H9 (cell line): ENCODE data around the gene HHEX. TPM values are rescaled to one million over a fixed set of nuclear protein-coding genes. Genes with fewer than 3 reads are reported as not detected.

Experiments used
- DNase-seq: peaks from one replicate; pipeline ENCODE4 v3.0.0-alpha.2; 2017
- H2AFZ ChIP-seq: one replicate; pipeline ENCODE4 v1.6.1; 2013; ENCODE audit warnings: mild to moderate bottlenecking, low read length, control low read depth, moderate library complexity
- H2AK5ac ChIP-seq: 2 replicates; pipeline ENCODE4 v1.6.1; 2013; ENCODE audit warnings: low read length, control low read depth, mixed read lengths; ENCODE audit not compliant: insufficient read length
- H2BK120ac ChIP-seq: one replicate; pipeline ENCODE4 v1.6.1; 2013; ENCODE audit warnings: low read depth, mild to moderate bottlenecking, low read length, control low read depth, inconsistent platforms; ENCODE audit not compliant: poor library complexity, severe bottlenecking
- H2BK12ac ChIP-seq: 2 replicates; pipeline ENCODE4 v1.6.1; 2013; ENCODE audit warnings: low read length, control low read depth, mixed read lengths, low read depth; ENCODE audit not compliant: insufficient read length
- H2BK15ac ChIP-seq: 2 replicates; pipeline ENCODE4 v1.6.1; 2013; ENCODE audit warnings: low read depth, low read length, control low read depth
- H2BK20ac ChIP-seq: one replicate; pipeline ENCODE4 v1.6.1; 2013; ENCODE audit warnings: low read depth, mild to moderate bottlenecking, low read length, control low read depth, inconsistent platforms; ENCODE audit not compliant: poor library complexity, severe bottlenecking
- H2BK5ac ChIP-seq: 2 replicates; pipeline ENCODE4 v1.6.1; 2013; ENCODE audit warnings: low read length, control low read depth, mixed read lengths; ENCODE audit not compliant: insufficient read length
- H3K14ac ChIP-seq: 2 replicates; pipeline ENCODE4 v1.6.1; 2013; ENCODE audit warnings: low read length, control low read depth; ENCODE audit not compliant: insufficient read depth
- H3K18ac ChIP-seq: 2 replicates; pipeline ENCODE4 v1.6.1; 2013; ENCODE audit warnings: low read depth, mild to moderate bottlenecking, mixed read lengths, low read length, control low read depth; ENCODE audit not compliant: insufficient read length
- H3K23ac ChIP-seq: 2 replicates; pipeline ENCODE4 v1.6.1; 2013; ENCODE audit warnings: low read length, control low read depth, mixed read lengths, low read depth; ENCODE audit not compliant: insufficient read length
- H3K23me2 ChIP-seq: 2 replicates; pipeline ENCODE4 v1.6.1; 2013; ENCODE audit warnings: low read depth, mild to moderate bottlenecking, mixed read lengths, low read length, control low read depth; ENCODE audit not compliant: insufficient read length, poor library complexity, severe bottlenecking
- H3K27ac ChIP-seq: 2 replicates; pipeline ENCODE4 v1.5.1; 2013; ENCODE audit warnings: low read length, control low read depth, mixed read lengths, low read depth; ENCODE audit not compliant: insufficient read length
- H3K27me3 ChIP-seq: 2 replicates; pipeline ENCODE4 v1.6.1; 2013; ENCODE audit warnings: low read length, control low read depth, inconsistent platforms; ENCODE audit not compliant: insufficient read depth
- H3K4ac ChIP-seq: 2 replicates; pipeline ENCODE4 v1.6.1; 2013; ENCODE audit warnings: low read depth, mild to moderate bottlenecking, control low read depth, inconsistent platforms, low read length, moderate library complexity
- H3K4me1 ChIP-seq: 2 replicates; pipeline ENCODE4 v1.6.1; 2013; ENCODE audit warnings: low read length, control low read depth, inconsistent platforms; ENCODE audit not compliant: insufficient read depth
- H3K4me2 ChIP-seq: 2 replicates; pipeline ENCODE4 v1.6.1; 2013; ENCODE audit warnings: low read length, control low read depth, mixed read lengths; ENCODE audit not compliant: insufficient read length, insufficient read depth
- H3K56ac ChIP-seq: 2 replicates; pipeline ENCODE4 v1.6.1; 2013; ENCODE audit warnings: low read depth, mild to moderate bottlenecking, mixed read lengths, low read length, control low read depth; ENCODE audit not compliant: insufficient read length
- H3K79me1 ChIP-seq: 2 replicates; pipeline ENCODE4 v1.6.1; 2013; ENCODE audit warnings: low read depth, mild to moderate bottlenecking, moderate library complexity, low read length, control low read depth, inconsistent platforms; ENCODE audit not compliant: insufficient read depth, poor library complexity, severe bottlenecking
- H3K79me2 ChIP-seq: 2 replicates; pipeline ENCODE4 v1.6.1; 2013; ENCODE audit warnings: low read length, control low read depth, inconsistent platforms; ENCODE audit not compliant: insufficient read depth
- H3K9ac ChIP-seq: 2 replicates; pipeline ENCODE4 v1.6.1; 2013; ENCODE audit warnings: low read length, control low read depth, mixed read lengths; ENCODE audit not compliant: insufficient read length; ENCODE audit errors: extremely low read depth
- H3K9me3 ChIP-seq: one replicate; pipeline ENCODE4 v1.6.1; 2013; ENCODE audit warnings: low read depth, low read length, inconsistent platforms; ENCODE audit not compliant: control insufficient read depth
- H3T11ph ChIP-seq: one replicate; pipeline ENCODE4 v1.6.1; 2013; ENCODE audit warnings: mild to moderate bottlenecking, low read length, control low read depth, inconsistent platforms
- H4K20me1 ChIP-seq: one replicate; pipeline ENCODE4 v1.6.1; 2013; ENCODE audit not compliant: control insufficient read depth, insufficient read length, insufficient read depth
- H4K5ac ChIP-seq: 2 replicates; pipeline ENCODE4 v1.6.1; 2013; ENCODE audit warnings: low read depth, mild to moderate bottlenecking, mixed read lengths, low read length, control low read depth; ENCODE audit not compliant: insufficient read length
- H4K8ac ChIP-seq: replicated peaks from 2 replicates; pipeline ENCODE4 v1.6.1; 2013; ENCODE audit warnings: low read length, control low read depth, mixed read lengths, low read depth; ENCODE audit not compliant: insufficient read length
- H4K91ac ChIP-seq: 2 replicates; pipeline ENCODE4 v1.6.1; 2013; ENCODE audit warnings: low read depth, mild to moderate bottlenecking, moderate library complexity, mixed read lengths, low read length, control low read depth; ENCODE audit not compliant: insufficient read length
- H3K27ac Mint-ChIP-seq, 3 experiments: 2 replicates in 2 of 3; 3 replicates in 1 of 3; pipeline ENCODE4 v1.8.0; 2020 to 2021; ENCODE audit warnings: mixed read lengths in 3 of 3, mild to moderate bottlenecking in 1 of 3, moderate library complexity in 1 of 3
- H3K27me3 Mint-ChIP-seq: 2 replicates; pipeline ENCODE4 v1.8.0; 2021; ENCODE audit warnings: low read depth, mild to moderate bottlenecking, moderate library complexity, mixed read lengths
- H3K36me3 Mint-ChIP-seq, 3 experiments: 2 replicates in 2 of 3; 3 replicates in 1 of 3; pipeline ENCODE4 v1.8.0; 2020 to 2021; ENCODE audit warnings: low read depth in 3 of 3, mixed read lengths in 3 of 3; ENCODE audit not compliant: insufficient read depth in 1 of 3
- H3K4me1 Mint-ChIP-seq, 2 experiments: 2 replicates each; pipeline ENCODE4 v1.8.0; 2020; ENCODE audit warnings: mixed read lengths in 2 of 2
- H3K4me3 Mint-ChIP-seq, 2 experiments: 2 replicates in 1 of 2; 3 replicates in 1 of 2; pipeline ENCODE4 v1.8.0; 2020 to 2021; ENCODE audit warnings: mild to moderate bottlenecking in 2 of 2, mixed read lengths in 2 of 2, moderate library complexity in 1 of 2
- H3K9me3 Mint-ChIP-seq, 2 experiments: 2 replicates in 1 of 2; 3 replicates in 1 of 2; pipeline ENCODE4 v1.8.0; 2020; ENCODE audit warnings: mild to moderate bottlenecking in 2 of 2, mixed read lengths in 2 of 2, moderate library complexity in 1 of 2
- CTCF ChIP-seq: fragments of 200-600 bp; sonication (generic); conservative IDR thresholded peaks from 3 replicates; pipeline ENCODE4 v1.8.0; 2021; ENCODE audit warnings: antibody characterized with exemption, mild to moderate bottlenecking
- WGBS: extraction: QIAGEN DNeasy Blood & Tissue Kit; methylation state at CpG from one replicate; pipeline ENCODE4 v1.1.7; 2013; ENCODE audit warnings: missing lambda C conversion rate, low lambda C conversion rate, mixed read lengths; ENCODE audit not compliant: insufficient read length; ENCODE audit errors: extremely low coverage; 5-methylcytosine and 5-hydroxymethylcytosine counted together
- total RNA-seq: library from RNA; stranded (reverse); gene quantifications from 2 replicates; pipeline ENCODE4 v1.2.1, GENCODE V29; 2021

The HHEX gene
- total RNA-seq, 1 experiment from 2014 or later = 2.2 TPM

DNA sequence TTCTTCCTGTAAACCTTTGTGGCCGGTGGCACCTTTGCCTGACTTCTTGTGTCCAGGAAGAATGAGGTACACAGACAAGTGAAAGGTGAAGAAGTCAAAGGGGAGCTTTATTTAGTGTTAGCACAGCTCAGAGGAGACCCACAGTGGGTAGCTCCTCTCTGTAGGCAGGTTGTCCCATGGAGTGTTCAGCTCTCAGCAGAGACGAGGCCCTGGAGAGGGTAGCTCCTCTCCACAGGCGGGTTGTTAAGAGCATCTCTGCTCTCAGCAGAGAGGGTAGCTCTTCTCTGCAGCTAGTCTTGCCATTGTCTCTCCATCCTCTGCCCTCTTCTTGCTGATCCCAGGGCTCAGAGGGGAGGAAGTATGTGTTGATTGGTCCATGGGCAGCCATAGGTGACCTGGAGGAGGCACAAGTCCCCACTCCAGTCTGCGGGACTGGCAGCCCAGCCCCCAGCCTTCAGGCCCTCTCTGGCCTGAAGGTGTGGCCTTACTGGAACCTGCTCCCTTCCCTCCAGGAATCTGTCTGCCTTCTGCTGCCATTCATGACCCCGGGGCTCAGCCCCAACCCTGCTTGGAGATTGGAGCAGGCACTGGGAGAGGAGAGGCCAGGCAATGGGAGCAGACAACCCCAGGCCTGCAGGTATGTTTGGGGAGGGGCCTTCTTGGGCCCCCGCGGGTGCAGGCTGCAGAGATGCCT, 24.5 kb downstream of the HHEX start:
- TF ChIP-seq CTCF = no peak
- peaks cover 4% of the 10 kb centered on the region for H3K27me3 Mint-ChIP-seq
- peaks cover 6% of the 10 kb centered on the region for H3K9me3 ChIP-seq
- no peak overlapping the region for H4K8ac ChIP-seq
- no peak overlapping the region for H2BK5ac ChIP-seq
- no peak overlapping the region for H3K4me3 Mint-ChIP-seq
- no peak overlapping the region for H2AK5ac ChIP-seq
- no CpG with 5 or more reads among the region's 7 CpGs for WGBS
- no peak overlapping the region for H2BK20ac ChIP-seq
- no peak overlapping the region for H3K27ac Mint-ChIP-seq
- H2BK15ac ChIP-seq = no peak overlapping the region
- H3K79me2 ChIP-seq = no peaks in the 10 kb centered on the region
- H3K4me1 Mint-ChIP-seq = peaks cover 3 to 5% of the 10 kb centered on the region in 2 experiments; a peak in 2 of 4 replicates
- no peak overlapping the region for H3K56ac ChIP-seq
- H3K27me3 ChIP-seq = no peaks in the 10 kb centered on the region
- no peaks in the 10 kb centered on the region for H3K79me1 ChIP-seq
- no peak overlapping the region for H3K18ac ChIP-seq
- no peak overlapping the region for H2BK12ac ChIP-seq
- no peak for DNase-seq
- no peaks in the 10 kb centered on the region for H3K4me1 ChIP-seq
- no peak overlapping the region for H3K23ac ChIP-seq
- no peak overlapping the region for H3K4me2 ChIP-seq
- no peak overlapping the region; the same call in 1 of the 2 replicates for H3K14ac ChIP-seq
- H2AFZ ChIP-seq = no peak overlapping the region
- no peak overlapping the region for H4K91ac ChIP-seq
- peaks cover 0 to 13% (median 3%) of the 10 kb centered on the region in 3 experiments; a peak in 4 of 7 replicates for H3K36me3 Mint-ChIP-seq
- H3K9ac ChIP-seq = no peak overlapping the region
- H3K9me3 Mint-ChIP-seq = peaks cover 15 to 17% of the 10 kb centered on the region in 2 experiments
- H4K5ac ChIP-seq = no peak overlapping the region
- no peaks in the 10 kb centered on the region for H4K20me1 ChIP-seq
- no peak overlapping the region for H2BK120ac ChIP-seq
- H3T11ph ChIP-seq = no peak overlapping the region
- no peak overlapping the region for H3K4ac ChIP-seq
- no peaks in the 10 kb centered on the region for H3K23me2 ChIP-seq
- H3K27ac ChIP-seq = no peak overlapping the region
